GM18505 (cell line): ENCODE data around the gene TNFSF4.
A peak's percentile ranks its signal among the peaks of the same experiment; 100 is the strongest.

Experiments used
- ATAC-seq: cut with Tn5 transposase; IDR thresholded peaks from one replicate; pipeline ENCODE4 v1.9.1; 2021; ENCODE audit not compliant: unreplicated experiment
- POLR2A ChIP-seq: IDR thresholded peaks from 4 replicates; pipeline ENCODE4 v1.6.1; 2011; ENCODE audit warnings: borderline replicate concordance; ENCODE audit not compliant: insufficient read depth, insufficient read length; ENCODE audit errors: extremely low read depth

TNFSF4 gene

DNA sequence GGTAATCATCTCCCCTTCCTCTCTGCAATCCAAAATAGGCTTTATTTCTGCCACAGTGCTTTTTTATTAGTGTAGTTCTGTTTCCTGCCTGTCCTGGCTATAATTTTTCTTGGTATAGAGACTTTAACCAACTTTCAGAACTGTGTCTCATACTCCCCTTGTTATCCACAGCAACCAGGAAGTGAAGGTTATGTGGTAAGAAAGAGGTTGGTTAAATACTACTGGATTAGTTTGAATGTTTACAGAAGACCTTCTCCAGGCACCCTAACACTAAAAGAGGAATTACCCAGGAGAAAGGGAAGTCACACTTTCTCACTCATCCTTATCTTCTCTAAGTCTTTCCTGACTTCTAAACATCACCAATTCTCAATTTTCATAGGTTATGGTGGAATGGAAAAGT lies 17.8 kb upstream of the TNFSF4 start:
- ATAC-seq = no peak
- TF ChIP-seq POLR2A = no peak

DNA sequence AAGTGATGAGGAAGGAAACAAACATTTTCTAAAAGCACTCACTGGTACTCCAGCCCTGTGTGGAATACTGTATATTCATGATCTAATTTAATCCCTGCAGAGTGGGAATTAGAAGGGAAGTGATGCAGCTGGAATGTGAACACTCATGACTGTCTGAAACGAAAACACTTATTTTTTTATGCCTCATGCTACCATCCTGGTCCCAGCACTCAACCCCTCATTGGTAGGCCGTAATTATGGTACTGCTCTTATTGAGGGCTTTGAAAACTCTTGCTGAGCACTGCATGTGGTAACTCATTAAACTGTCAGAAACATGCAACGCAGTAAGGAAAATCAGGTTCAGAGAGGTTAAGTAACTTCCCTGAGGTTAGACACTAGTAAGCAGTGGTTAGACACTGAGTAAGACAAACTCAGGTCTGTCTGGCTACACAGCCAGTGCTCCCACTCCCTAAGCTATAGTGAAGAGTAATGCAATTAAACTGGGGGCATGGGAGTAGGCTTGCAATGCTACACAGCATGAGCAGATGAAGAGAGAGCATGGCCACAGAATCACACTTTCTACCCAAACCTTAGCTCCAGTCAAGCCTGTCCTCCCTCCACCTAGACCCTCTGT lies 17.3 kb upstream of the TNFSF4 start:
- ATAC-seq = no peak
- TF ChIP-seq POLR2A = no peak

DNA sequence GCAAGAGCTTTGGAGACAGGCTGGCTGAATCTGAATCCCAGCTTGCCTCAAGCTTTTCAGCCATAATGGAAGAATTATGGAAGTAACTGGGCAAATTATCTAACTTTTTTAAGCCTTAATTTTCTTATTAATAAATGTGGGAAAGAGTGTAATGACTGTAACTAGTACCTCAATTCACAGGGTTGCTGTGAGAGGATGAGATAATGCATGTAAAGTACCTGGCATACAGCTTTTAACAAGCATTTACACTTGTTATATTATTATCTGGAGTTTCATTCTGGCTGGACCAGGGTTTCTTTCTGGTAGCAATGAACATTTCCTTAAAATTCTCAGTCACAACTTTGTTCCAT lies 15.9 kb upstream of the TNFSF4 start:
- no peak for ATAC-seq
- TF ChIP-seq POLR2A = no peak

DNA sequence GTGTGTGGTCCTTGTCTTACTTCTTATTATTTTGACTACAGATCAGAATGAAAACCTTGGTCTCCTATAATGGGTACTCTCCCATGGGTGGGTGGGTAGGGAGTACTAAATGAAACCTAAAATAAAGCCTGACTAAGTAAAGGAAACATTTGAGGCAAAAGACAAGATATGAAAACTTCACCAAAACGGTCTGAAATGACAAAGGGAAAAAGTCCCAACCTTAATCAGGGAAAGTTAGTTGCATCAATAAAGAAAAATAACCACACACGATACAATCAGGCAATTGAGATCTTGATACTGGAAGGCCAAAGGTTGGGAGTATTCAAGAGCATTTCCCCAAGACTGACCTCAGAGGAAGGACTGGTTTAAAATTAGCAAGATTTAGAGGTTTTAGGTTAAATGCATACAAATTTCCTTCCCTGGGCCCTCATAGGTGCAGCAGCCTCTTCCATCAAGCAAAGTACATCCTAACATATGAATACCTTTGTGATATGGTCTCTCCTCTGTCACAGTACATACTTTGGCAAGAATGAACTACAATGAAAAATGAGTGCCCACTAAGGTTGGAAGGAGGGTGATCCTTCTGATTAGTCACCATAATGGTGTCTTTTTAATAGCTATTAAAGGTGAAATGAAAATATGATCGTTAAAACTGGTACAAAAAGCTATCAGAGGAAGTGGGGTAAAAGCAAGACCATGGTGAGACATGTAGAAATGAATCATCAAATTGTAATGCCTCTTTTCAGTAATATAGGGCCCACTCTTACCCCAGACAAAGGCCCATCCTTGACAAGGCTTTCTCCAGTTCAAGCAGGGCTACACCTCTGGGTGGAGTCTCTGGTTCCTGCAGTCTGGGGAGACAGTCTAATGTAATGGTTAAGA lies 15.3 kb upstream of the TNFSF4 start:
- no peak for ATAC-seq
- TF ChIP-seq POLR2A = no peak

DNA sequence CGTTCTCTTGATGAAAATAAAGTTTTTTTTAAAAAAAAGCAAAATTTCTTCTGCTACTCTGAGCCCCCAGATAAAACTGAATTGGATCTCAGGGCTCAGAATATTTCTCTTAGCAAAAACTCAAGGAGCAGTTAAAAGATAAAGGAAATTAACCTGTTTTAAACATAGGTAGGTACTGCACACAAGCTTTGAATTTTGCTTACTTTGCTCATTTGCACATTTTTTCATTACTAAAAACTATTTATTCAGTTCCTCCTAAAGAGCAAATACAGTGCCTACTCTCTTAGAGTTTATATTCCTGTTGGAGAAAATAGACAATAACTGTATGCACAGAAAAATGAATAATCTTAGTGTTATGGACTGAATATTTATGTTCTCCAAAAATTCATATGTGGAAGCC lies 13.0 kb upstream of the TNFSF4 start:
- TF ChIP-seq POLR2A = no peak
- no peak for ATAC-seq

DNA sequence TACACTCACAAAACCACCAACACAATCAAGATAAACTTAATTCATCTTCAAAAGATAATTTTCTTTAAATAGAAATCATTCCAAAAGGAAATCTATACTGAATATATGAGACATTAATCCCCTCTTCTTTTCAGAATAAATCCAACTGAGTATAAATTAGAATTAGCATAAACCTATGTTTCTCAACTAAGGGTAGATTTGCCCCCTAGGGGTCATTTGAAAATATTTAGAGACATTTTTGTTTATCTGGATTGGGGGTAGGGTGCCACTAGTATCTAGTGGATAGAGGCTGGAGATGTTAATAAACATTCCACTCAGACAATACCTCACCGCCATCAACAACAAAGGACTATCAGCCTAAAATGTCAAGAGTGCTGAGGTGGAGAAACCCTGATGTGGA lies 6.5 kb upstream of the TNFSF4 start:
- ATAC-seq = no peak
- no peak for TF ChIP-seq POLR2A

DNA sequence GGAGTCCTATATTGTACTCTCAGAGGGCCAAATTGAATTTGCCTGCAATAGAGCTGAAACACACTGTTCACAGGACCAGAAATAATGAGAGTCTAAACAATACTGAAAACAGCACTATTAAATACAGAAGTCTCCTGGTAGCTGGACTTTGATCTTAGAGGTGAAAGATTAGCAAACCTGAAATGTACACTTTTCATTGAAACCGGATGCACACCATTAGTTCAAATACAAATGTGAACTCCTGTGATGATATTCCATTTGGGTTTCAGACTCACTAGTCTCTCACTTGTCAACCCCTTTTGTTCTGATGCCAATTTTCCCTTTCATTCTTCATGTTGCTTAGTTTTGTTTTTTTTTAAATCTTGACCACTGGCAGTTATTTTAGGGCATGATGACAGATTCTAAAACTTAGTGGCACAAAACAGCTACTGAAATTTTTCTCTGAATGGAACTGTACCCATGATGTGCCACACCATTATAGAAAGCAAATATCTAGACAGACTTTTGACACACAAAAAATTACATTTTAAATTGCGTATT lies 5.9 kb upstream of the TNFSF4 start:
- no peak for TF ChIP-seq POLR2A
- peak; percentile 84 for ATAC-seq

DNA sequence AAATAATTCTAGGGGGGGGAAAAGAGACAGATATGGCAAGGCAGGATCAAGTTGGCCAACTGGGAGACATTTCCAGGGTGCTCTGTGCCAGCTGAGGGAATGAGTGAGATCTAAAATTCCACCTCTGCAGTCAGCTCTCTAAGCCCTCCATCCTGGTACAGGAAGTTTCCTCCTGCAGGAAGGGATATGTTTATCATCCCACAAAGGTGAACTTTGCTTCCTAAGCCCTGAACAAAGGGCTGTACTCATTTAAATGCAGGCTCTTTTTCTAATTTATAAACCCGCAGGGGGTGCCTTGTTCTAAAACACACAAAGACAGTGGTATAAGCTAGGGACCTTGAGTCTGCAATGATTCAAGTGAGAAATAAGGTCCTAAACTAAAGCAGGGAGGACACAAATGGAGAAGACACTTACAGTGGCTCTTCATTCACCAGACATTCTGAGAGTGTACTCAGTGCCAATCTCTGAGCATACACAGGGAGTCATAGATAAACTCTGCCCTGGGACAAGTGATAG lies 3.6 kb upstream of the TNFSF4 start:
- ATAC-seq = no peak
- TF ChIP-seq POLR2A = no peak

DNA sequence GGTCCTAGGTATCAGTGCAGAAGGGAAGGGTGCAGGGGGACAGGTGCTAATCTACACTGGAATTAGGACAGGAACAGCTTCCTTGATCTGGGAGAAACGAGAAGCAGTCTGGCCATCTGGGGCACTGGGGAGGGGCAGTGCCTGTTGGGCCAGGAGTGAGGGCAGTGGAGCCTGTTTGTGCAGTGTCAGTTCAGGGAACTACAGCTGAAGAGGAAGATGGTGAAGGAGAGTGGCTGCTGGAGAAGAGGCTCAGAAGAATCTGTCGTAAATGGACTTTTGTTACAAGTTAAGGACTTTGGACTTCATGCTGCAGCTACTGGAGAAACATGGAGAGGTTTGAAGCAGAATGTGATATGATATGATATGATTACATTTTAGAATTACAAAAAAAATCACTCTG lies 3.2 kb upstream of the TNFSF4 start:
- ATAC-seq = no peak
- TF ChIP-seq POLR2A = no peak

DNA sequence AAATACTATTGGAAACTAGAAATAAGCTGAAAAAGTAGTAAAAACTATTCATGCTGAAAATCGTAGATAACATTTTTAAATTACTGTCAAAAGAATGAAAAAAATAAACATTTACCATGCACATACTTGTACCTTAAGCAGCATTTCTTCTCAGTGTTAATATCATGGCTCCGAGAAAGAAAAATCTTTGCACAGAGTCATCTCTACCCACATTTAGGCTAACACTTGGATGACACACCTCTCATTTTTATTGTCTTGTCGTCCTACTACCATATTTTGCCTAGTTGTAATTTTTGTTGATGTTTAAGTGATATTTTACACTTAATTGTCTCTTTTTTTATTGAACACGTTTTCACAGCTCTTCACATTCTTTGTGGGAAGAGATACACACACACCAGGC lies 1.7 kb upstream of the TNFSF4 start:
- TF ChIP-seq POLR2A = no peak
- ATAC-seq = no peak

DNA sequence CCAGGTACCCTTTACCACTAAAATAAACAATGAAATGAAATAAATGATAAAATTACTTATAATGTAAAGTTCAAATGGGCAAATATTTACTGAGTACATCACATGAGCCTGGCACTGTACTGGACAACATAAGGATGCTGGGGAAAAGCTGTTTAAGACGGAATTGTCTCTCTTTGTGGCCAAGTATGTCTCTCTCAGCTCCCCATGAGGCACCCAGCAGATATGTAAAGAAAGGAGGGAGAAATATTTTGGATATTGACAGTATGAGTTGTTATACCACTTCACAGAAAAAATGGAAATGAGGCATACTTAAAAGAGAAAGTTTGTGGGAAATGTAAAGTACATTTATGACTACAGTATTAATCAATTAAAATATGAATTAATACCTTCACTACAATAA lies 1.0 kb upstream of the TNFSF4 start:
- ATAC-seq = no peak
- no peak for TF ChIP-seq POLR2A

DNA sequence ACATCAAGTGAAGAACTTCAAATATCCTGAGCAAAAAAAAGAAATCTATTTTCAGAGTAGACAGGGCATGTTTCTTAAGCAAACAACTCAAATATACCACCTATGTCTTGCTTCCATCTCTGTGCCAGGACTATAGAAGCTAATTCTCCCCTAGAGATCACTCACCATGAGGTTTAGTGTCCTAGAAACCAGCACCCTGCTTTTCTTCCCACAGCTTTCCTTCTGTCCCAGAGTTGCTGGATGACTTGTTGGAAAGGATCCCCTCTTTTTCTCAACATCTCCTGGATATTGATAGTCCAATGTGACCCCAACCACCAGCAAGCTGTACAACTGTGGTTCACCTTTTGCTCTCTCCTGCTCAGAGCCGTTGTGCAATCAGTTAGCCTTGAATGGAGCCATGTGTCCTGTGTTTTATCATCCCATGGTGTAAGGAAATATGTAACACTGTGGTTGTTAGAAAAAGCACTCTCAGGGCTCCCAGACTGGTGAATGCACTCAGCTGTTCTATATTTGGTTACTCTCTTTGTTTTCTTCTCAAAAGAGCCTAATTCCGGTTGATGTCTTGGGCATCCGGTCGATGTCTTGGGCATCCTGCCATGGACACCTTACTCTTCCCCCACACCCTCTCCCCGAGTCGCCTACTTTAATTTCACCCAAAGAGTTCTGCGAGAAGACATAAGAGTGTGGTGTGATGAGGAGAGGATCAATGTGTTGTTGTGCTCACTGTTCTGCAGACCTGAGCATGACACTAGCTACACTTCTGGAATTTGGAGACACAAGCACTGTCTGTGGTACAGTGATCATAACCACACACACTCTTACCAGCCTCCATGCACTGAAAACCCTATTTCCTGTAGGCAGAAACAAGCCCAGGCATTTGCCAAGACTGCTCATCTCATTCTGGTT lies 1.7 kb downstream of the TNFSF4 start:
- no peak for TF ChIP-seq POLR2A
- no peak for ATAC-seq

DNA sequence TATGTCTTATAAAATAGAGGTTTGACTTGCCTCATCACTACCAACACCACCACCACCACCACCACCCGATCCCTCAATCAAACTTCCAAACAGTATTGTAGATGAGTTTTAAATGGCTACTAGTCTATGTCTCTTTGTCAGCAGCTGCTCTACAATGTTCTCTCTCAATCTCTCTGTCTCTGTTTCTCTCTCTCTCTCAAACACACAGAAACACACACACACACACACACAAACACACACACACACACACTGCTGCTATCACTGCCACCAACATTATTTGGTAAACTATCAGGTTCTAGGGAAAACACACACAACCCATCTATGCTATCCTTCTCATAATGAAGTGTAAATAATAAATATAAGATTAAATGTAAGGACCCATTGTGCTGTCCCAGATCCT lies 2.4 kb downstream of the TNFSF4 start:
- ATAC-seq = no peak
- TF ChIP-seq POLR2A = no peak
